Type B pancreatic cell (in vitro differentiated cells): ENCODE results near the gene AGAP3. TPM values are rescaled to one million over a fixed set of nuclear protein-coding genes. Genes with fewer than 3 reads are reported as not detected.

Experiments used
- DNase-seq: peaks from one replicate; pipeline ENCODE4 v3.0.0; 2021; ENCODE audit warnings: mixed read lengths; ENCODE audit not compliant: unreplicated experiment; ENCODE audit errors: extremely low spot score
- H3K27ac Mint-ChIP-seq: 2 replicates; pipeline ENCODE4 v1.8.0; 2021; ENCODE audit warnings: mild to moderate bottlenecking, mixed read lengths
- H3K27me3 Mint-ChIP-seq: 2 replicates; pipeline ENCODE4 v1.8.0; 2021; ENCODE audit warnings: mixed read lengths
- H3K36me3 Mint-ChIP-seq: 2 replicates; pipeline ENCODE4 v1.8.0; 2021; ENCODE audit warnings: mixed read lengths
- H3K4me1 Mint-ChIP-seq: one replicate; pipeline ENCODE4 v1.8.0; 2021; ENCODE audit warnings: mixed read lengths; ENCODE audit not compliant: unreplicated experiment
- H3K4me3 Mint-ChIP-seq: 2 replicates; pipeline ENCODE4 v1.8.0; 2021; ENCODE audit warnings: mild to moderate bottlenecking, mixed read lengths
- H3K9me3 Mint-ChIP-seq: 2 replicates; pipeline ENCODE4 v1.8.0; 2021; ENCODE audit warnings: mixed read lengths
- total RNA-seq: library from RNA; stranded (reverse); gene quantifications from 2 replicates; pipeline ENCODE4 v1.2.1, GENCODE V29; 2021; ENCODE audit warnings: low replicate concordance
- TF ChIP-seq, protein P1 (sequence below): fragments of 200-600 bp; sonication (generic); conservative IDR thresholded peaks from 2 replicates; pipeline ENCODE4 v1.5.0; 2021; ENCODE audit warnings: antibody characterized with exemption, mild to moderate bottlenecking

The AGAP3 gene
- total RNA-seq, 1 donor from 2014 or later: 114 TPM

- Mint-ChIP-seq H3K4me1 (peaks cover 19% of the 10 kb centered on the region), H3K9me3 (no peaks in the 10 kb centered on the region), H3K36me3 (peaks cover 3% of the 10 kb centered on the region), H3K27ac (no peak overlapping the region), H3K4me3 (peak overlapping the region; percentile 8), H3K27me3 (no peaks in the 10 kb centered on the region)
- DNase-seq: no peak
- TF ChIP-seq, protein P1, sequence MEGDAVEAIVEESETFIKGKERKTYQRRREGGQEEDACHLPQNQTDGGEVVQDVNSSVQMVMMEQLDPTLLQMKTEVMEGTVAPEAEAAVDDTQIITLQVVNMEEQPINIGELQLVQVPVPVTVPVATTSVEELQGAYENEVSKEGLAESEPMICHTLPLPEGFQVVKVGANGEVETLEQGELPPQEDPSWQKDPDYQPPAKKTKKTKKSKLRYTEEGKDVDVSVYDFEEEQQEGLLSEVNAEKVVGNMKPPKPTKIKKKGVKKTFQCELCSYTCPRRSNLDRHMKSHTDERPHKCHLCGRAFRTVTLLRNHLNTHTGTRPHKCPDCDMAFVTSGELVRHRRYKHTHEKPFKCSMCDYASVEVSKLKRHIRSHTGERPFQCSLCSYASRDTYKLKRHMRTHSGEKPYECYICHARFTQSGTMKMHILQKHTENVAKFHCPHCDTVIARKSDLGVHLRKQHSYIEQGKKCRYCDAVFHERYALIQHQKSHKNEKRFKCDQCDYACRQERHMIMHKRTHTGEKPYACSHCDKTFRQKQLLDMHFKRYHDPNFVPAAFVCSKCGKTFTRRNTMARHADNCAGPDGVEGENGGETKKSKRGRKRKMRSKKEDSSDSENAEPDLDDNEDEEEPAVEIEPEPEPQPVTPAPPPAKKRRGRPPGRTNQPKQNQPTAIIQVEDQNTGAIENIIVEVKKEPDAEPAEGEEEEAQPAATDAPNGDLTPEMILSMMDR: no peak
Measured at GRCh38 chr7:151131592-151132293, 45.5 kb downstream of the AGAP3 start.

DNA sequence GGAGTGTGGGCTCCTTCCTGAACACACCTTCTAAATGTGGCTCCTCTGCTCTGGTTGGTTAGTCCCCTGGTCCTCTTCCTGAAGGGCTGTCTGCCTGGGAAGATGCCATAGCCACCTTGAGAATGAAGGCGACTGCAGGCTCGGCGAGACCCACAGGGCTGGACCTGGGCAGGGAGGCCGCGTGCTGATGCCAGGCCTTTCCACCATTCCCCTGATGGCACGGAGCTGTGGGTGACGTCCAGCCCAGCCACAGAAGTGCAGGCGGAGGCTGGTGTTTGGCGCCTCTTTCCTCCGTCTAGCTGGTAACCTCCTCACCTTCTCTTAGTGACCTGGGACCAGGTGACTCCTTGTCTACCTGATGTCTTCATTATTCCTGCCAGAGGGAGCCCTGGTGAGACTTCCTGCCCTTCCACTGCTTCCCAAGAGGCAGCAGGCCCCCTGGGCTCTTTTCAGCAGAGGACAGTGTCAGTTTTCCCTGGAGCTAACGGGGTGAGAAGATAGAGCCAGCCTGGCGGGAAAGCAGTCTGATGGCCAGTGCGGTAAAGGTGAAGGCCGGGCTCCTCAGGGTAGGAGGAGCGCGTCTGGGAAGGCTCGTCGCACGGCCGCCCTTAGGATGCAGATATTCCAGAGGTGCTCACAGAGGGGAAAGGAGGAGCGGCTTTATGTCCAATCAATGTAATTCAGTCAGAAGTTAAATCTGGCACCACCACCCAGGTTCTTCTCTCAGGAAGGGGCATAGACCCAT is 46.4 kb downstream of the AGAP3 start:
- no peak overlapping the region for H3K4me3 Mint-ChIP-seq
- TF ChIP-seq, protein P1: no peak
- no peak for DNase-seq
- peaks cover 16% of the 10 kb centered on the region for H3K4me1 Mint-ChIP-seq
- no peak overlapping the region for H3K27ac Mint-ChIP-seq
- no peaks in the 10 kb centered on the region for H3K27me3 Mint-ChIP-seq
- H3K9me3 Mint-ChIP-seq: no peaks in the 10 kb centered on the region
- peaks cover 3% of the 10 kb centered on the region for H3K36me3 Mint-ChIP-seq

GRCh38 chr7:151133266-151133985 is 47.2 kb downstream of the AGAP3 start:
- DNase-seq: no peak
- H3K36me3 Mint-ChIP-seq: peaks cover 3% of the 10 kb centered on the region
- H3K27ac Mint-ChIP-seq: no peak overlapping the region
- H3K4me1 Mint-ChIP-seq: peaks cover 15% of the 10 kb centered on the region
- TF ChIP-seq, protein P1: no peak
- no peaks in the 10 kb centered on the region for H3K9me3 Mint-ChIP-seq
- H3K27me3 Mint-ChIP-seq: no peaks in the 10 kb centered on the region
- H3K4me3 Mint-ChIP-seq: no peak overlapping the region

DNA sequence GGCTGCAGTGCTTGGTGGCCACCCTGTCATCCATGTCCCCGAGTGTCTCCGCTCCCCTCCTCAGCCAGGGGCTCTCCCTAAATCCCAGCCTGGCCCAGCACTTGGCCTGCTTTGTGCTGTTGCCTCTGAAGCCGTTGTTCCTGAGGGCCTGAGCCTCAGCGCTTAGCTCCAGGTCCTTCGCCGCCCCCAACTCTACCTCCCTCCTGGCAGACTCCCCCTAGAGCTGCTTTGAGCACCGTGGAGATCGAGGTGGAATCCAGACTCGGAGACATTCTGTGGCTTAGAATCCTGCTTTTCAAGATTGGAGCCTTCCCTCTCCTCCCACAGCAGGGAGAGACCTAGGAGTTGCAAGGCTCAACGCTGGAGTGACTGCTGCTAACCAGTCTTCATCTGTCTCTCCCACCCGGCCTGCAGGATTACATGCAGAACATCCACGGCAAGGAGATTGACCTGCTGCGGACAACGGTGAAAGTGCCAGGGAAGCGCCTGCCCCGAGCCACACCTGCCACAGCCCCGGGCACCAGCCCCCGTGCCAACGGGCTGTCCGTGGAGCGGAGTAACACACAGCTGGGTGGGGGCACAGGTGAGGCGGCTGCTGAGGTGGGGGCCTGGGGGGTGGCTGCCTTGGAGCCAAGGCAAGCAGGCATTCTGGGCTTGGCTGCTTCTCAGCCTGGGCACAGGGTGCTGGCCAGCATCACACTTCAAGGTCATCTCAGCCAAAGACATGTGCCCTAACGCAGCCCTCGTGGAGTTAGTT is 47.9 kb downstream of the AGAP3 start:
- no peaks in the 10 kb centered on the region for H3K9me3 Mint-ChIP-seq
- peaks cover 21% of the 10 kb centered on the region for H3K4me1 Mint-ChIP-seq
- H3K27ac Mint-ChIP-seq: no peak overlapping the region
- H3K27me3 Mint-ChIP-seq: no peaks in the 10 kb centered on the region
- H3K36me3 Mint-ChIP-seq: peaks cover 3% of the 10 kb centered on the region
- H3K4me3 Mint-ChIP-seq: no peak overlapping the region
- no peak for DNase-seq
- TF ChIP-seq, protein P1: no peak
